HG02970 (cell line): ENCODE data around the gene CNIH3.
"Not testable (repeated sequence)": the region's sequence is repeated elsewhere in the genome, so short reads cannot be mapped to it uniquely, and the experiment has no call there.

ENCODE experiments used
- ATAC-seq: cut with Tn5 transposase; IDR thresholded peaks from one replicate; pipeline ENCODE4 v1.9.1; 2021; ENCODE audit warnings: mild to moderate bottlenecking, moderate library complexity, moderate number of reproducible peaks; ENCODE audit not compliant: unreplicated experiment, low FRiP score

CNIH3 gene

DNA sequence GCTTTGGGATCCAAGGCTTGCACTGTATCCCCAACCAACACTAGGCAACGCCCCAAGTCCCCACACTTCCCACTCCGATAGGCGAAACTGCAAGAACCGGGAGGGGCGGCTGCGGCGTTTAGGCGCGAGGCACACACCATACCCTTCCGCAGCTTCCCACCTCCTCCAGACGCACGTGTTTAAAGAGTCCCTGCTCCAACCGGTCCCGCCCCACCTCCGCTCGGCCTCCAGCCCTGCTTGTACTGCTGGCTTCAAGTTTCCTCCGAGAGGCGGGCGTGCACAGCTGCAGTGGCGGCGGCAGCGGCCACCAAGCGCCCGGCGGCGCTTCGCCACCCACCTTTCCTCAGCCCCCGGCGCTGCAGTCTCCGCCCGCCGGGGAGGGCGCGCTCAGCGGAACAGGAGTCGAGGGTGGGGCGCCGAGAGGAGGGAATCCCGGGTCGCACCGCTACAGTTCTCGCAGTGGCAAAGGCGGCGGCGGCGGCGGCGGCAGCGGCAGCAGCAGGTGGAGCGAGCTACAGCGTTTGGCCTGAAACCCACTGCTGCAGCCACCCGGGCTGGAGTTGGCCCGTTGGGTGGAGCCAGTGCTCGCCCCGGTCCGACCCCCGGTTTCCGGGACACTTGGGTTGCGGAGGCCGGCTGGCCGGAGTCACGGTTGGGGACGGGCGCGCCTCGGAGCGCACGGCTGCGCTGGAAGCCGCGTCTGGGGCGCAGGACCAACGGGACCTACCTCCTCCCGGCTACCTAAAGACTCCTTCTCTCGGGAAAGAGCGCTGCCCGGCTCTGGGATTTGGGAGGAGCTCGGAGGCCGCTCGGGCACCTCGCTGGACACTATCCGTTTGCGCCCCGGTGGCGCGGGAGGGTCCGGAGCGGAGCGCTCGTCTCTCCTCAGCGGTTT is at the start of gene CNIH3:
Gene CNIH3 (plus strand): TSS at position 457 of the 895 bp plus-strand sequence. CDS start 858 bp downstream, outside the sequence.
- no peak for ATAC-seq

DNA sequence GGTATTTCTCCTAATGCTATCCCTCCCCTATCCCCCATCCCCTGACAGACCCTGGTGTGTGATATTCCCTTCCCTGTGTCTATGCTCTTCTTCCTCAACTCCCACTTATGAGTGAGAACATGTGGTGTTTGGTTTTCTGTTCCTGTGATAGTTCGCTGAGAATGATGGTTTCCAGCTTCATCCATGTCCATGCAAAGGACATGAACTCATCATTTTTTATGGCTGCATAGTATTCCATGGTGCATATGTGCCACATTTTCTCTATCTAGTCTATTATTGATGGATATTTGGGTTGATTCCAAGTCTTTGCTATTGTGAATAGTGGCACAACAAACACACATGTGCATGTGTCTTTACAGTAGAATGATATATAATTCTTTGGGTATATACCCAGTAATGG is 49.6 kb upstream of the CNIH3 start:
- ATAC-seq: not testable (repeated sequence)

DNA sequence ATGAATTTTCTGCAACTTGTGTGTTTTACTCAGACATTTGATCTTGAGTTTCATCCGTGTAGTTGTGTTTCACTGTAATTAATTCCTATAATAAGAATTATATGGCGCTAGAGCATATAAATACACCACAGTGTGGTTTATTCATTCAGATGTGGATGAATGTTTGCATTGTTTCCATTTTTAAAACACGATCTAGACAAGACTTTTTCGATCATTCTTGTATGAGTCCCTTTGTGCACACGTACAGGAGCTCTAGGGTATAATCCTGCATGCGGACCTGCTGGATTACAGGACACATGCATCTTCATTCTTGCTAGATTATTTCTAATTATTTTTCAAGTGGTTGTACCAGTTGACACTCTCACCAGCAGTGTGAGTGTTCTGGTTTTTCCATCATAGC is 46.8 kb upstream of the CNIH3 start:
- no peak for ATAC-seq

DNA sequence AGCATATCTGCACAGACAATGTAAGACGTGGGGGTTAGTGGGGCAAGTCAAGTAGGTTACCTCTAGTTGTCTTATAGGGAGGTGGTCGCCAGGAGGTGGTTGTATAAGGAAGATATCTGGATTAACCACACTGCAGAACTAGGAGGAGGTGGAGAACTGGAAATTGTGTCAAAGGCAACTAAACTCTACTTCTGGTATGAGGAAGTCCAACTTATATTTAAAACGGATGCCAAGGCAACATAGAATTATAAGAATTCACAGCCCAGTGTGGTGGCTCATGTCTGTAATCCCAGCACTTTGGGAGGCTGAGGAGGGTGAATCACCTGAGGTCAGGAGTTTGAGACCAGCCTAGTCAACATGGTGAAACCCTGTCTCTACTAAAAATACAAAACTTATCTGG is 44.1 kb upstream of the CNIH3 start:
- not testable (repeated sequence) for ATAC-seq

DNA sequence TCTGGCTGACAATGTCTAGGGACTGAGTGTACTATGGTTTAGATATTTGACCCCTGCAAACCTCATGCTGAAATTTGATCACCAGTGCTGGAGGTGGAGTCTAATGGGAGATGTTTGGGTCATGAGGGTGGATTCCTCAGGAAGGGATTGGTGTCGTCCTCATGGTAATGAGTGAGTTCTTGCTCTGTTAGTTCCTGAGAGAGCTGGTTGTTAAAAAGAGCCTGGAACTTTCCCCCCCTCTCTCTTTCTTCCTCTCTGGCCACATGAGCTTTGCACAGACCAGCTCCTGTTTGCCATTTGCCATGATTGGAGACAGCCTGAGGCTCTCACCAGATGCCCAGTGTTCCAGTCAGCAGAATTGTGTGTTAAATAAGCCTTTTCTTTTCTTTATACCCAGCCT is 36.6 kb upstream of the CNIH3 start:
- ATAC-seq: no peak

DNA sequence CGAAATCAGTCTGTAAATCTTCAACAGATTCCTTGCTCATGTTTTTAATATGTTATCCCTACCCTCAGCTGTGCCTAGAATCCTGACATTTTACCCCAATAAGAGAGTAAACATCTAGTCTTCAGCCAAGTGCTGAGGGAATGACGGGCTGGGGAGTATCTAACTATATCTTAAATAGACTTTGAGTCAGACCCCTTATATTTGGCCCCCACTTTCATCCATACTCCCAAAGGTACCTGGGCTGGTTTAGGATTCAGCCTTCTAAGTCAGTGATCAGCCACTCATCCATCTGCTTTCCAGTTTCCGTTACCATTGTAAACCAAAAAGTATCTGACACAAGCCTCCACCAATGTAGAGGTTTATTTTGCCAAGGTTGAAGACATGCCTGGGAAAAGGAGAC is 36.1 kb upstream of the CNIH3 start:
- no peak for ATAC-seq

DNA sequence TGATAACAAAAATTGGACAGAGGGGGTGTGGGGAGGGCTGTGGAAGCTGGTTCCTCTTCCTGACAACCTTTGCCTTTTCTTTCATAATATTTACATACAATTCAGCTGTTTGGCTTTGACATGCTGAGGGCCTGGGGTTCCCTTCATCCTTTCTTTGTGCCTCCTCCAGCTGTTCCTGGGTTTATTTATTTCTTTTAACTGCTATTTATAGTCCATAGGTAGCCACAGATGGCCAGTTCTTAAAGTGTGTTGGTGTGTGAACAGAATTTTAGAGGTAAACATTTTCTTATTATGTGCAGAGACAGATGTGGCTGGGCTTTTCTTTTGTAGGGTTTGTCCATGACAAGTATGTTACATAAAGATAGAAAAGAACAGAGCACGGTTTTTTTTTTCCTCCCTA is 34.1 kb upstream of the CNIH3 start:
- ATAC-seq: no peak

DNA sequence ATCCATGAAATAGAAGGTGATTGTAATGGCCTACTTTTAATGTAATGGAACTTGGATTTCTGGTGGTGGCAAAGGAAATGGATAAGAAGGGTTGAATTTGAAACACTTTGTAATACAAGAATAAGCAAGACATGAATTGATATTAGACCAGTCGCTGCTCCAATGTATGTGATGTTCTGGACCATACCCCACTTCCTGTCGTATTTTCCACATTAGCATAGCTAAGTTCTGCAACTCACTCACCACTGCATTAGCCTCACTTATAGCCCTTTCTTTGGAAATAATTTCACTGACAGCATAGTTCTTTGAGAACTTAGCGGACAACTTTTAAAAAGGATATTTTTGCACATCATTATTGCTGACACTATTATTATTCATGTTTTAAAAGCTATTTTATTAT is 32.3 kb upstream of the CNIH3 start:
- ATAC-seq: no peak

DNA sequence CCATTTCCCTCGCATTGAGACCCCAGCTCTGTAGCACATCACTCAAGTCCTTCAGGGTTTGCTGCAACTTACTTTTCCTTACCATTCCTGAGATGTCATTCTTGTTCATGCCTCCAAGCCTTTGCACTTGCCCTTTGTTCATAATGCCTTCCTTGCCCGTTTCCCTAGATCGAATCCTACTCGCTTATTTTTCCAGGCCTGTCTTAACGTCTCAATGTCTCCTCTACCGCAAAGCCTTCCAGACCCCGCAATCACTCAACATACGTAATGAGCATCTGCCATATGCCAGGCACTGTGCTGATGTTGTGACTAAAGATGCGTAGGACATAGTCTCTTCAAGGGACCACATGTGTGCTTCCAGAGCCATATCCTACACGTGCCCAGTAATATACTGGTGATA is 31.1 kb upstream of the CNIH3 start:
- no peak for ATAC-seq

DNA sequence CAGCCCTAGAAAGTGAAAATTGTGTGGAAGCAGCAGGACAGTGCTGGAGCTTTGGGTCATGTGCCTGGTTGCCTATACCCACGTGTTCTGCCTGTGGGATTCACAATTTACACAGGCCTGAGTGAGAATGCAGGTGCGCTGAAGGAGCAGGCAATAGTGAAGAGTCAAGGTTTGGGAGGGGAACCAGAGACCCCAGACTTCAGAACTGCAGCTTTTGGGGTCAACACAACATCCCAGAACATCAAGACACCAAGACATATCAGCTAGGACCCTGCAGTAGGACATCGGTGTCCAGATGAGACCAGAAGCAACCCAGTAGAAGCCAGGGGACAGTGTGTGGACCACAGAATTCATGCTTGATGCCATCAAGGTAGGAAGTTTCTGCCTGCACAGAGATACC is 29.1 kb upstream of the CNIH3 start:
- ATAC-seq: no peak

DNA sequence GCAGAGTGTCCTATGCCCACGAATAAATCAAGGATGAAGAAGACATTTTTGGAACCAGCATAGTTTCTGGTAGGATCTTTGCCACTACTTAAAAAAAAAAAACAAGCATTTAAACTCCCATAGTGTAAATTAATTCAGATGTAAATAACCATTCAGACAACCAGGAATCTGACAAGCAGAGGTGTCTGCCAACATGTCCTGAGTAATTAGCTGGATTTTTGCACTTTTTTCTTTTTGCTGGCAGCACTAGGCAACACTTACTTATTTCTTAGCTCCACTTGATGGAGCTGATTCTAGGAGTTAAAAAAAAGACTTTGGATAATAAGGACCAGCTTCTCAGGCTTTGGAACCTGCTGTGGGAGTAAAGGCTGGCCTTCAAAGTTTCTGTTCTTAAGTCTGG is 27.6 kb upstream of the CNIH3 start:
- ATAC-seq: no peak

DNA sequence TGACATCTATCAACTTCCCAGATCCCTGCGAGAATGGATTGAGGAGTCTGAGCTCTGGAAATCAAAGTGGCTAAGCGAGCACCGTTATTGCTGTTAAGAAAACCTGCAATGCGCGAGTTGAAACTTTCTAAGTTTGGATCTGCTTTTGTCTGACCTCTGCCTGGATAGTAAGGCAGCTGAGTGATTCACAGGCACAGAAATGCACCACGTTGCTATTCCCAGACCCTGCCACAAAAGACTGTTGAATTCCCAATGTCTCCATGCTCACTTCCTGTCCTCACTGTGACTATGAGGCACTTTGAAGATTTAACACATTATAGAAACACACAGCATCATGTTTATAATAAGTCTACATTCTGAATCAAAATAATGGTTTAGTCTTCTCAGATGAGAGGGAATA is 27.1 kb upstream of the CNIH3 start:
- no peak for ATAC-seq

DNA sequence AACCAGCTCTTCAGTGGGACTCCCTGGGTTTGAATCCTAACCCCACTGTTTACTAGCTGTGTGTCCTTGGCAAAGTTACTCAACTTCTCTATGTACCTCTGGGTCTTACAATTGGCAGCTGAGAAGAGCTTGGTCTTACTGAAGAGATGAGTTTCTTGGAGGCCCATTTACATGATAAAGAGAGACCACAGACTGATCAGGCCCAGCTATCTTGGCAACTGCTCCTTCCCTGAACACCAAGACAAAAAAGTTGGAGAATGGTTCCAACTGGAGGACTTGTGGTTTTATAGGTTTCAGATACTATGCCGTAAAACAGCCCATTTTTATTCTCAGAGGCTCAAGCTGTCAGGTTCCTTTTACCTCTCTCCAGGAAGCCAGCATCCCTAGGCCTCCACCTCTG is 24.8 kb upstream of the CNIH3 start:
- no peak for ATAC-seq

DNA sequence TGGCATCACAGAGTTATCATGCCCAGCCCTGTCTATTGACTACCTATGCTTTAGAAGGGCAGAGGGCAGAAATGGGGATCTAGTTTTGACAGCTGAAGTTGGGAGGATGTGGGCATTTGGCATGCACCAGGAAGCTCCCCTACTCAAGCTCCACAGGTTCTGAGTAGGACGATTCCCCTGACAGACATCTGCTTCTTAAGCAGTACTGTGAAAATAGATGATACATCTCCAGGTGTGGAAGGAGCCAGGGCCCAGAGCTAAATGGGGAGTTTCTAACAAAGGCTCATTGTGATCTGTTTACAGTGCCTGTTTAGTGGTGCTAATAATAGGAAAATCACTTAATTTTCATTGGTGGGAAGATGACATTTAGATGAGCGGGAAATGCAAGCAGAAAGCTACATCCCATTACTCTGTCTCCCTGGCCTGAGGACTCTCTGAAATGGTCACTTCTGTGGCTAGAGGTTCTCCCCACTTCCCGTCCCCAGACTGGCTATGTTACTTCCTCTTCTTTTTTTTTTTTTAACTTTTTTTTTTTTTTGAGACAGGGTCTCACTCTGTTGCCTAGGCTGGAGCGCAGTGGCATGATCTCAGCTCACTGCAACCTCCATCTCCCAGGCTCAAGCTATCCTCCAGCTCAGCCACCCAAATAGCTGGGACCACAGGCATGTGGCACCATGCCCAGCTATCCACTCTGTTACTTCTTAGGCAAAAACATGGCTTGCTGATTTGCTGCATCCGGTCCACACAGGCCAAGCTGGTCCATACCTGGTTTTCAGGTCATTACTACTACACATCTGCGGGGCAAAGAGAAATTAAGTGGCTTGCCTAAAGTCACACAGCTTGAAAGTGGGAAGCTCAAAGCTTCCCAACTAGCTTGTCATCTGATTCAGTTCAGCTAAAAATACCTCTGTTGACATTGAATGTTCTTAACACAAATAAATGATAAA is 23.2 kb upstream of the CNIH3 start:
- ATAC-seq: no peak

DNA sequence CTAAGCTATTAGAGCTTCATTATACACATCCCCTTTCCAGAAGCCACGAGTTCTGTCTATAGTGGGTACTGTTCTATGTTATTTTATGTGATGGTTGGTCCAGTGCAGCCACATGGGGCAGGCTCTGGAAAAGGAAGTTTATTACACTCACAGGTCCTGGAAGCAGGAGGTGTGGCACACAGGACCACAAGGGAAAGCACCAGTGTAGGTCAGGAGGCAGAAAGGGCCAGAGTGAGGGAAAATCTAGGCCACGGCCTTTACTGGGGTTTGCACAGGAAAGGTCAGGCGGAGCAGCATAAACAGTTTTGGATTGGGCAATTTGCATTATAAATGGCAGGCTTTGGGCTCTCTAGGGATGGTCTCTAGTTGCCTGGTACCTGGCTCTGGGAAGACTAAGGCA is 21.8 kb upstream of the CNIH3 start:
- ATAC-seq: no peak

DNA sequence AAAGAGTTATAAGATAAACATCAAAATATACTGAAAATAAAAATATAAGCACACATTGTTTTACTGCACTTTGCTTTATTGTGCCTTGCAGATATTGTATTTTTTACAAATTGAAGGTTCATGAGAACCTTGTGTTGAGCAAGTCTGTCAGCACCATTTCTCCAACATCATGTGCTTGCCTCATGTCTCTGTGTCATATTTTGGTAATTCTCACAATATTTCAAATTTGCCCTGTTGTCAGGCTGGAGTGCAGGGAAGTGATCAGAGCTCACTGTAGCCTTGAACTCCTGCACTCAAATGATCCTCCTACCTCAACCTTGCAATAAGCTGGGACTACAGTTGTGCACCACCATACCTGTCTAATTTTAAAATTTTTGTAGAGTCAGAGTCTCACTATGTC is 21.3 kb upstream of the CNIH3 start:
- ATAC-seq: no peak

DNA sequence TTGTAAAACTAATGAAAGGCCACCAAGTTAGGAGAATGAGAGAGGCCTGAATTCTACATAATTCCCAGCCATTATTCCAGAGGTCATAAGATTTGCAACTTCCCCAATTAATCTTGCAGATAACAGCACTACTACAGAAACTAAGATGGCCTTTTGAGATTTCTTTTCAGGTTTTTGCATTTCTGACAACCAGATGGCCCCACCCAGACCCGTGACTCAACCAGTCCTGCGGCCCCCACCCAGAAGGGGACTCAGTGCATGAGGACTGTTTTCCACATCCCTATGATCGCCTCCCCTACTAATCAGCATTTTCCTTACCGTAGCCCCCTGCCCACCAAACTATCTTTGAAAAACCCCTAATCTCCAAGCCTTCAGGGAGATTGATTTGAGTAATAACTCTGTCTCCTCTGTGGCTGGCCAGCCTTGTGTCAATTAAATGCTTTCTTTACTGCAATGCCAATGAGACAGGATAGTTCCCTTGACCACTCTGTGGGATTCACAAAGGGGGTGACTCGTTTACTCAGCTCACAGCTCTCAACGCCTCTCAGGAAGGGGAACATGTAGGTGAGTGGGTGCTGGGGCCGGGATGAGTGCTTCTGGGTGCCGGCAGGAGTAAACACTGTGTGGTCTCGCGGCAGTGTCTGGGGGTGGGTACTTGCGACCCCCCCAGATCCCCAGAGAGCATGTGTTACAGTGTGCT is 10.5 kb upstream of the CNIH3 start:
- no peak for ATAC-seq

DNA sequence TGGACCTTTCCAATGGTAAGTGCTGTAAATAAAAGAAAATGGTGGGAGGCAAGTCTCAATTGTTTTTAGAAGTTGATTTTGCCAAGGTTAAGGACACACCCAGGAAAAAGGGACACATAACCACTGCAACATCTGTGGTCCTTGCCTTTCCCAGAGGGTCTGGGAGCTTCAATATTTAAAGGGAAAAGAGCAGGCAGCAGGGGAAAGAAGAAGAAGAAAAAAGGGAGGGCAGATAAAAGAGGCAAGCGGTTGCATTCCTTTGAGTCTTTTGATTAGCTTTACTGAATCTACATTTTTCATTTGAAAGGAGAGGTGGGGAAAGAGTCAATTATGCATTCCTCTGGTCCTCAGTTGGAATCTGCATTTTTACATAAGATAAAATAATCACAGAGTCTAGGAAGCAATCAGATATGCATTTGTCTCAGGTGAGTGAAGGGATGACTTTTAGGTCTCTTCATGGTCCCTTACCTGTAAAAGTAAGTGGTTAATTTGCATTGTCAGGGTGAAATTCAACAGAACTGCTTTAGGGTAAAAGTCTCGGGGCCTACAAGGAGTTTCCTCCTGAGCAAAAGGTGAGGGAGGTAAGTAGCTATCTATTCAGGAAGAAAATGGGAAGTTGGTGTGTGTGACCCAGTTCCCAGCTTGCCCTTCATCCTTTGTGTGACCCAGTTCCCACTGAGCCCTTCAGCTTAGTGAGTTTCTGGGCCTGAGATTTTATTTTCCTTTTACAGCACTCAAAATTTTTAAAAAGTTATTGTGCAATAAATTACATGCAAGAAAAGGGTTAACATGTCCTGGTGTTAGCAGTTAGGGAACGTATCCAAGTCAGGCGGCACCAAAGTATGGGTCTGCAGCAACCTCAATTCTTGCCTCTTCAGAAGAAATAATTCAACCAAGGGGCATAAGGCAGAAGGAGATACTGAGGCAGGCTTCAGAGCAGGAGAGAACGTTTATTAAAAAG is 8.6 kb upstream of the CNIH3 start:
- no peak for ATAC-seq

DNA sequence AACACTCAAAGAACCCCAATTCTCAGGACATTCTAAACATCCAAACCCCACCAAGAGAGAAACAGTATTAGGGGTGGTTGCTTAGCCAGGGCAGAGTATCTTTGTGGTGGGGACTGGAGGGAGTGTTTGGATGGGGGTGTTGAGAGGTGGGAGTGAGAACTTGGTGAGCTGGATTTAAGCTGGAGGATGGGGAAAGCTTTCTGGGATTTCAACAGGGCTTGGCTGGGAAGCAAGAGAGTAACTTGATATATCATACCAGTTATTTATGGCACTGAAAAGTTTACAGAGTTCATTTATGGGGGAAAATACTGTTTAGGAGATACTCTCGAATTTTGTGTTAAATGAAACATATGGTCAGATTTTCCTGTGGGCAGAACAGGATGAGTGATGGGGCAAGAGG is 6.8 kb upstream of the CNIH3 start:
- ATAC-seq: no peak

DNA sequence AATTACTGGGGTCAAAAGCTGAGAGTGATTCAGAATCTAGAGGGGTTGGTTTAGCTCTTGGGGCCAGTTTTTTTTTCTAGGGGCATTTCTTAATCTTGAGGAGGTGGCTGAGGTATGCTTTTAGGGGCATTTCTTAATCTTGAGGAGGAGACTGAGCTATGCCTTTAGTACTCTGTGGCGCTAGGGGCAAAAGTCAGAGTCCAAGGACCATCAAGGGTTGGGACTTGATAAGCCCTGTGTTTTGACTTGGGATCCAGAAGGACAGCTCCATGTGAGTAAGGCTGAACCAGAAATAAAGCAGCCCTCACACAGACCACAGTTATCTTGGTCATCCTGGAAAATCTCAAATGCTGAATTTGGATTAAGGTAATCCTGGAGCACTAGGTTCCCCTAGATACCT is 3.9 kb upstream of the CNIH3 start:
- no peak for ATAC-seq
